IMR-90 (cell line): ENCODE results near the gene LYPD6B.

ENCODE experiments used
- CTCF ChIP-seq: conservative IDR thresholded peaks from 2 replicates; pipeline ENCODE4 v1.5.1; 2012; ENCODE audit warnings: mild to moderate bottlenecking, low read depth, low read length, improper control_type of control experiment
- ELK1 ChIP-seq: fragments of 150-350 bp; IDR thresholded peaks from 2 replicates; pipeline ENCODE4 v1.6.1; 2016; ENCODE audit warnings: low read depth, mild to moderate bottlenecking, low read length, moderate library complexity, borderline replicate concordance
- POLR2A ChIP-seq: IDR thresholded peaks from 2 replicates; pipeline ENCODE4 v1.6.1; 2012; ENCODE audit warnings: mild to moderate bottlenecking, low read depth, low read length
- USF2 ChIP-seq: fragments of 150-350 bp; IDR thresholded peaks from 2 replicates; pipeline ENCODE4 v1.6.1; 2017; ENCODE audit warnings: mild to moderate bottlenecking, antibody characterized with exemption, low read length, low read depth

- TF ChIP-seq CTCF, result no peak
- TF ChIP-seq ELK1, result no peak
- no peak for TF ChIP-seq POLR2A
- TF ChIP-seq USF2, result no peak
These were observed 22.7 kb downstream of the LYPD6B start for GRCh38 chr2:149061133-149061745.
